ENCODE measurements around the gene TMEM150B. TPM values are rescaled to one million over a fixed set of nuclear protein-coding genes. Genes with fewer than 3 reads are reported as not detected.

The TMEM150B gene
- total RNA-seq, 1 experiment from 2014 or later: 1.6 TPM

GRCh38 chr19:55358943-55359908 lies 34.1 kb upstream of the TMEM150B start:
- Mint-ChIP-seq H3K36me3 (ENCODE audit: insufficient read depth, unreplicated experiment) (no peaks in the 10 kb centered on the region), H3K27ac (ENCODE audit: unreplicated experiment) (no peak overlapping the region), H3K27me3 (ENCODE audit: insufficient read depth, unreplicated experiment) (peaks cover 6% of the 10 kb centered on the region), H3K4me3 (ENCODE audit: unreplicated experiment) (no peak overlapping the region), H3K9me3 (ENCODE audit: unreplicated experiment) (no peaks in the 10 kb centered on the region), H3K4me1 (ENCODE audit: low read depth, unreplicated experiment) (no peaks in the 10 kb centered on the region)
- H3K4me1 ChIP-seq: 0 out of 2 replicates have a peak, but pooled peaks cover 3% of the 10 kb centered on the region
- no peak overlapping the region for H3K4me3 ChIP-seq (ENCODE audit: low read depth, low read length)
- TF ChIP-seq, protein P1, sequence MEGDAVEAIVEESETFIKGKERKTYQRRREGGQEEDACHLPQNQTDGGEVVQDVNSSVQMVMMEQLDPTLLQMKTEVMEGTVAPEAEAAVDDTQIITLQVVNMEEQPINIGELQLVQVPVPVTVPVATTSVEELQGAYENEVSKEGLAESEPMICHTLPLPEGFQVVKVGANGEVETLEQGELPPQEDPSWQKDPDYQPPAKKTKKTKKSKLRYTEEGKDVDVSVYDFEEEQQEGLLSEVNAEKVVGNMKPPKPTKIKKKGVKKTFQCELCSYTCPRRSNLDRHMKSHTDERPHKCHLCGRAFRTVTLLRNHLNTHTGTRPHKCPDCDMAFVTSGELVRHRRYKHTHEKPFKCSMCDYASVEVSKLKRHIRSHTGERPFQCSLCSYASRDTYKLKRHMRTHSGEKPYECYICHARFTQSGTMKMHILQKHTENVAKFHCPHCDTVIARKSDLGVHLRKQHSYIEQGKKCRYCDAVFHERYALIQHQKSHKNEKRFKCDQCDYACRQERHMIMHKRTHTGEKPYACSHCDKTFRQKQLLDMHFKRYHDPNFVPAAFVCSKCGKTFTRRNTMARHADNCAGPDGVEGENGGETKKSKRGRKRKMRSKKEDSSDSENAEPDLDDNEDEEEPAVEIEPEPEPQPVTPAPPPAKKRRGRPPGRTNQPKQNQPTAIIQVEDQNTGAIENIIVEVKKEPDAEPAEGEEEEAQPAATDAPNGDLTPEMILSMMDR (IDR thresholded peaks at IDR 0.05; ENCODE audit: insufficient read depth in 1 of 2, low read depth in 1 of 2, low read length in 1 of 2, severe bottlenecking in 1 of 2, unreplicated experiment in 1 of 2): no peak
- no peaks in the 10 kb centered on the region for H3K9me3 ChIP-seq
- BruUV-seq (replicated peaks): no TSS peak
- DNase-seq: no peak
- H3K36me3 ChIP-seq (ENCODE audit: control insufficient read depth, insufficient read depth, low read length): no peaks in the 10 kb centered on the region
- ChIA-PET POLR2A (interaction anchor here (1.3 kb wide), 1 partner anchor 20 kb away, joined by 6 read pairs; the partner anchor contains the start of gene KMT5C), CTCF (no interaction called here)
- H3K27me3 ChIP-seq (replicated peaks; ENCODE audit: control insufficient read depth, insufficient read depth, low read length): no peaks in the 10 kb centered on the region
- intact Hi-C loops (cut with micrococcal nuclease; ENCODE audit: unreplicated experiment): no loop called here

DNA sequence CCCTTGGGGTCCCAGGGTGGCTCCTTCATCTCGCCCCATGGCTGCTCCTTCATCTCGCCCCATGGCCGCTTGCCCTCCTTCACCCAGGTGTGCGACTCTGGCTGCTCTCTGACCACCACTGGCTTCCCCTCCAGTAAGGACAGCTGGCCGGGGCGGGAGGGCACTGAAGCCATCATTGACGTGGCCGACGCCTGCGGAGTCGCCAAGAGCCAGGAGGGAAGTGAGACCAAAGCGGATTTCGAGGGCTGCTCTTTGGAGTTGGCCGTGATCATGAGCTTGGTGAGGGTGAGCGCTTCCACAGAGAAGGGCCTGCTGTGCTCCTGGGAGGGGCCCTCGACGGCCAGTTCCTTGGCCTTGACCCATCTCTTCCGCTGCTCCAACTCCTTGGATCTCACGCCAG lies 33.4 kb upstream of the TMEM150B start:
- ChIA-PET CTCF (no interaction called here), POLR2A (interaction anchor here (0.6 kb wide), 1 partner anchor 19 kb away, joined by 3 read pairs; no protein-coding TSS in a partner anchor)
- H3K4me3 ChIP-seq (ENCODE audit: low read depth, low read length): no peak overlapping the region
- no peaks in the 10 kb centered on the region for H3K9me3 ChIP-seq
- no peak for DNase-seq
- Mint-ChIP-seq H3K9me3 (ENCODE audit: unreplicated experiment) (no peaks in the 10 kb centered on the region), H3K27me3 (ENCODE audit: insufficient read depth, unreplicated experiment) (peaks cover 6% of the 10 kb centered on the region), H3K4me3 (ENCODE audit: unreplicated experiment) (no peak overlapping the region), H3K27ac (ENCODE audit: unreplicated experiment) (no peak overlapping the region), H3K4me1 (ENCODE audit: low read depth, unreplicated experiment) (no peaks in the 10 kb centered on the region), H3K36me3 (ENCODE audit: insufficient read depth, unreplicated experiment) (peaks cover 6% of the 10 kb centered on the region)
- intact Hi-C loops (cut with micrococcal nuclease; ENCODE audit: unreplicated experiment): no loop called here
- BruUV-seq (replicated peaks): no TSS peak
- TF ChIP-seq, protein P1 (IDR thresholded peaks at IDR 0.05; ENCODE audit: insufficient read depth in 1 of 2, low read depth in 1 of 2, low read length in 1 of 2, severe bottlenecking in 1 of 2, unreplicated experiment in 1 of 2): no peak
- peaks cover under 1% of the 10 kb centered on the region for H3K27me3 ChIP-seq (replicated peaks; ENCODE audit: control insufficient read depth, insufficient read depth, low read length)
- H3K4me1 ChIP-seq: peaks cover 4% of the 10 kb centered on the region; the same call in 1 of the 2 replicates
- H3K36me3 ChIP-seq (ENCODE audit: control insufficient read depth, insufficient read depth, low read length): no peaks in the 10 kb centered on the region

GRCh38 chr19:55355213-55355821 lies 30.2 kb upstream of the TMEM150B start:
- ChIA-PET POLR2A (no interaction called here), CTCF (interaction anchor here (0.6 kb wide), 1 partner anchor 28 kb away, joined by 3 read pairs; the partner anchor contains the start of gene TMEM238)
- H3K27me3 Mint-ChIP-seq (ENCODE audit: insufficient read depth, unreplicated experiment): peaks cover 15% of the 10 kb centered on the region
- peaks cover 5% of the 10 kb centered on the region for H3K27me3 ChIP-seq (replicated peaks; ENCODE audit: control insufficient read depth, insufficient read depth, low read length)
- no peaks in the 10 kb centered on the region for H3K9me3 Mint-ChIP-seq (ENCODE audit: unreplicated experiment)
- peaks cover 9% of the 10 kb centered on the region for H3K4me1 Mint-ChIP-seq (ENCODE audit: low read depth, unreplicated experiment)
- no peak overlapping the region for H3K4me3 ChIP-seq (ENCODE audit: low read depth, low read length)
- H3K4me1 ChIP-seq: peaks cover 19% of the 10 kb centered on the region
- no peaks in the 10 kb centered on the region for H3K9me3 ChIP-seq
- no TSS peak for BruUV-seq (replicated peaks)
- H3K4me3 Mint-ChIP-seq (ENCODE audit: unreplicated experiment): no peak overlapping the region
- intact Hi-C loops (cut with micrococcal nuclease; ENCODE audit: unreplicated experiment): no loop called here
- peaks cover 13% of the 10 kb centered on the region for H3K36me3 Mint-ChIP-seq (ENCODE audit: insufficient read depth, unreplicated experiment)
- DNase-seq: no peak
- TF ChIP-seq, protein P1 (IDR thresholded peaks at IDR 0.05; ENCODE audit: insufficient read depth in 1 of 2, low read depth in 1 of 2, low read length in 1 of 2, severe bottlenecking in 1 of 2, unreplicated experiment in 1 of 2): no peak
- no peak overlapping the region for H3K27ac Mint-ChIP-seq (ENCODE audit: unreplicated experiment)
- H3K36me3 ChIP-seq (ENCODE audit: control insufficient read depth, insufficient read depth, low read length): no peaks in the 10 kb centered on the region
